ENCODE results near the gene PRKCA. TPM values are rescaled to one million over a fixed set of nuclear protein-coding genes. Genes with fewer than 3 reads are reported as not detected.

Gene PRKCA
- total RNA-seq, 1 experiment from 2014 or later = 22.6 TPM

DNA sequence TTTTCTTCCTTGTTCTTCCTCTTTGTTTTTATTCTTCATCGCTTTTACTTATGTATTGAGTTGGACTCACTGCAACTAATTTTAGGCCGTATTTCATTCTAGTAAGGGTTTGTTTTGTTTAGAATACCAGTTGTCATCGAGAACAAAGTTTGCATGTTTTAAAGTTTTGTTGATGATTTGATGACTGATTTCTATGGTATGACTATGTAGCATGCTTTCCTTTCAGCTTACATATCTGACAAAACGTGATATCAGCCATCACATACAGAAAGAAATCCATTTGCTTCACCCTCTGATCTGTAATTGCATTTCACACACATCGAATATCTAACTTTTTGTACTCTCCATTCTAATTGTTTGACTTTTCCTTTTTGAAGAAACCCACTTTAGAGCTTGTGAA lies 4.0 kb downstream of the PRKCA start:
- POLR2A ChIA-PET (ENCODE audit: unreplicated experiment) = interaction anchor here (0.6 kb wide), 1 partner anchor 46 kb away, joined by 5 read pairs; no protein-coding TSS in a partner anchor
- no peak for DNase-seq
- Histone ChIP-seq H3K9ac (ENCODE audit: low read length) (no peak overlapping the region), H3K4me3 (ENCODE audit: low read length) (peak overlapping the region; percentile 87; the same call in 1 of the 2 replicates), H3K36me3 (ENCODE audit: low read depth, low read length) (peaks cover 41% of the 10 kb centered on the region), H3K9me2 (replicated peaks; ENCODE audit: low read length) (no peaks in the 10 kb centered on the region), H3K4me1 (ENCODE audit: insufficient read depth, low read length) (peaks cover 43% of the 10 kb centered on the region), H3K9me3 (ENCODE audit: low read length) (no peaks in the 10 kb centered on the region), H4K20me1 (ENCODE audit: low read length) (peaks cover 42% of the 10 kb centered on the region; the same call in 1 of the 2 replicates), H3F3A (ENCODE audit: low read length, unreplicated experiment) (no peaks in the 10 kb centered on the region), H3K79me2 (ENCODE audit: low read length) (peaks cover 93% of the 10 kb centered on the region), H3K27ac (ENCODE audit: low read length) (no peak overlapping the region), H3K4me2 (ENCODE audit: low read length) (peak overlapping the region; percentile 86), H3K27me3 (ENCODE audit: low read length) (no peaks in the 10 kb centered on the region), H2AFZ (ENCODE audit: low read length) (no peak overlapping the region)
- no TSS peak for BruUV-seq (replicated peaks)
- no peak for ATAC-seq
- no peak for TF ChIP-seq EZH2 (IDR thresholded peaks at IDR 0.05; ENCODE audit: low read length, unreplicated experiment)
- no peak for TF ChIP-seq EZH2phosphoT487 (IDR thresholded peaks at IDR 0.05; ENCODE audit: borderline replicate concordance, low read length)
- TF ChIP-seq, protein P1, sequence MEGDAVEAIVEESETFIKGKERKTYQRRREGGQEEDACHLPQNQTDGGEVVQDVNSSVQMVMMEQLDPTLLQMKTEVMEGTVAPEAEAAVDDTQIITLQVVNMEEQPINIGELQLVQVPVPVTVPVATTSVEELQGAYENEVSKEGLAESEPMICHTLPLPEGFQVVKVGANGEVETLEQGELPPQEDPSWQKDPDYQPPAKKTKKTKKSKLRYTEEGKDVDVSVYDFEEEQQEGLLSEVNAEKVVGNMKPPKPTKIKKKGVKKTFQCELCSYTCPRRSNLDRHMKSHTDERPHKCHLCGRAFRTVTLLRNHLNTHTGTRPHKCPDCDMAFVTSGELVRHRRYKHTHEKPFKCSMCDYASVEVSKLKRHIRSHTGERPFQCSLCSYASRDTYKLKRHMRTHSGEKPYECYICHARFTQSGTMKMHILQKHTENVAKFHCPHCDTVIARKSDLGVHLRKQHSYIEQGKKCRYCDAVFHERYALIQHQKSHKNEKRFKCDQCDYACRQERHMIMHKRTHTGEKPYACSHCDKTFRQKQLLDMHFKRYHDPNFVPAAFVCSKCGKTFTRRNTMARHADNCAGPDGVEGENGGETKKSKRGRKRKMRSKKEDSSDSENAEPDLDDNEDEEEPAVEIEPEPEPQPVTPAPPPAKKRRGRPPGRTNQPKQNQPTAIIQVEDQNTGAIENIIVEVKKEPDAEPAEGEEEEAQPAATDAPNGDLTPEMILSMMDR (conservative IDR thresholded peaks at IDR 0.05; ENCODE audit: low read depth, low read length) = no peak
- intact Hi-C loops (cut with micrococcal nuclease) = loop anchor here (10.0 kb wide), 1 partner anchor 238 kb away; no protein-coding TSS in a partner anchor
- CTCF ChIA-PET = interaction anchor here (0.8 kb wide), 1 partner anchor 368 kb away, joined by 3 read pairs; no protein-coding TSS in a partner anchor

DNA sequence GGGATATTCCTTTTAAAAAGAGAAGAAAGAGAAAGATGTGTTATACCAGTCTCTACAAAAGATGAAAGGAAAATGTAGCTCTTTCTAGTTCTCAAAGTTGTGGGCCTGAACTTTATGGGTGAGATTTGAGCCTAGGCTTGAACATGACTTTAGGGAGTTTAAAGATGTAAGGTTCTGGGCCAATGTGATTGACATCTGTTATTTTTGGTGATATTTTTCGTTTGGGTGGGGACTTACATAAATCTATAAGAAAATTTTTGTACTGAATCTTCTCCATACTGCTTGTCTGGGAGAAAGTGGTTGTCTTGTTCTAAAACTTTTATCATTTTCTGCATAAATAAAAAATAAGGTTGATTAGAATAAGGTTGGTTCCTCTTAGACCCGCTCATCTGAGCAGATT lies 4.8 kb downstream of the PRKCA start:
- Histone ChIP-seq H3K36me3 (ENCODE audit: low read depth, low read length) (peaks cover 41% of the 10 kb centered on the region), H2AFZ (ENCODE audit: low read length) (no peak overlapping the region), H3K4me1 (ENCODE audit: insufficient read depth, low read length) (peaks cover 41% of the 10 kb centered on the region), H3K27ac (ENCODE audit: low read length) (no peak overlapping the region), H3K4me3 (ENCODE audit: low read length) (no peak overlapping the region), H3K9ac (ENCODE audit: low read length) (no peak overlapping the region), H3K27me3 (ENCODE audit: low read length) (no peaks in the 10 kb centered on the region), H3K79me2 (ENCODE audit: low read length) (peaks cover 90% of the 10 kb centered on the region), H3K4me2 (ENCODE audit: low read length) (no peak overlapping the region), H3F3A (ENCODE audit: low read length, unreplicated experiment) (no peaks in the 10 kb centered on the region), H4K20me1 (ENCODE audit: low read length) (peaks cover 42% of the 10 kb centered on the region; the same call in 1 of the 2 replicates), H3K9me2 (replicated peaks; ENCODE audit: low read length) (no peaks in the 10 kb centered on the region), H3K9me3 (ENCODE audit: low read length) (no peaks in the 10 kb centered on the region)
- DNase-seq (no peak), ATAC-seq (no peak)
- intact Hi-C loops (cut with micrococcal nuclease) = loop anchor here (10.0 kb wide), 1 partner anchor 238 kb away; no protein-coding TSS in a partner anchor
- TF ChIP-seq EZH2phosphoT487 (IDR thresholded peaks at IDR 0.05; ENCODE audit: borderline replicate concordance, low read length) = no peak
- TF ChIP-seq, protein P1 (conservative IDR thresholded peaks at IDR 0.05; ENCODE audit: low read depth, low read length) = no peak
- no peak for TF ChIP-seq EZH2 (IDR thresholded peaks at IDR 0.05; ENCODE audit: low read length, unreplicated experiment)
- ChIA-PET POLR2A (ENCODE audit: unreplicated experiment) (no interaction called here), CTCF (no interaction called here)
- no TSS peak for BruUV-seq (replicated peaks)

DNA sequence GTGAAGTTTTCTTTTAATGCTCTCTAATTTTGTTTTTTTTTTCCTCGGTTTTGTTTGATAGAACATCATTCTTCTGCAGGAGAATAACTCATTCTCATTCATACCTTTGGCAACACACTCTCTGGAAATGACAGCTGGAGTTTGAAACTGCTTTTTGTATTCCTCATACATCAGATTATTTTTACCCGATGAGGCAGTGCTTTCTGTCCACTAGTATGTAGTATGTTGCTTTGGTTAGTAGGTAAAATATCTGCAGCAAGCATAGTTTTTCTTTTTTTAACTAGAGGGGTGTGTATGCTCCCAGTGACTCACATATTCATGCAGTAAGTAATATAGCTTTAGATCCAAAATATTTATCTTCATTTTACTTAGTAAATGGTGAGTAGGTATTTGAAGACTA lies 6.4 kb downstream of the PRKCA start:
- Histone ChIP-seq H4K20me1 (ENCODE audit: low read length) (peaks cover 40% of the 10 kb centered on the region; the same call in 1 of the 2 replicates), H3K9me2 (replicated peaks; ENCODE audit: low read length) (no peaks in the 10 kb centered on the region), H3K4me2 (ENCODE audit: low read length) (no peak overlapping the region), H3K4me1 (ENCODE audit: insufficient read depth, low read length) (peaks cover 54% of the 10 kb centered on the region), H3K9ac (ENCODE audit: low read length) (no peak overlapping the region), H3K27ac (ENCODE audit: low read length) (no peak overlapping the region), H3K79me2 (ENCODE audit: low read length) (peaks cover 89% of the 10 kb centered on the region), H3K4me3 (ENCODE audit: low read length) (no peak overlapping the region), H3K36me3 (ENCODE audit: low read depth, low read length) (peaks cover 41% of the 10 kb centered on the region), H3F3A (ENCODE audit: low read length, unreplicated experiment) (no peaks in the 10 kb centered on the region), H3K9me3 (ENCODE audit: low read length) (no peaks in the 10 kb centered on the region), H3K27me3 (ENCODE audit: low read length) (no peaks in the 10 kb centered on the region), H2AFZ (ENCODE audit: low read length) (no peak overlapping the region)
- BruUV-seq (replicated peaks) = no TSS peak
- ATAC-seq (peak; percentile 20; the same call in 1 of the 2 replicates), DNase-seq (no peak)
- ChIA-PET CTCF (no interaction called here), POLR2A (ENCODE audit: unreplicated experiment) (interaction anchor here (0.5 kb wide), 1 partner anchor 361 kb away, joined by 3 read pairs; no protein-coding TSS in a partner anchor)
- intact Hi-C loops (cut with micrococcal nuclease) = loop anchor here (10.0 kb wide), 1 partner anchor 236 kb away; no protein-coding TSS in a partner anchor
- TF ChIP-seq EZH2phosphoT487 (IDR thresholded peaks at IDR 0.05; ENCODE audit: borderline replicate concordance, low read length) = no peak
- TF ChIP-seq, protein P1 (conservative IDR thresholded peaks at IDR 0.05; ENCODE audit: low read depth, low read length) = no peak
- TF ChIP-seq EZH2 (IDR thresholded peaks at IDR 0.05; ENCODE audit: low read length, unreplicated experiment) = no peak
